GM06990 (cell line): ENCODE measurements around the gene AGFG2.
"Not testable (repeated sequence)": the region's sequence is repeated elsewhere in the genome, so short reads cannot be mapped to it uniquely, and the experiment has no call there.

Source experiments
- DNase-seq: peaks from one replicate; pipeline ENCODE4 v3.0.0-alpha.2; 2011; ENCODE audit not compliant: insufficient read length; ENCODE audit errors: extremely low read depth
- H3K27me3 ChIP-seq: replicated peaks from 2 replicates; pipeline ENCODE4 v1.6.0; 2011; ENCODE audit warnings: low read length; ENCODE audit not compliant: control insufficient read depth, insufficient read depth
- H3K36me3 ChIP-seq: 2 replicates; pipeline ENCODE4 v1.5.1; 2011; ENCODE audit warnings: low read length; ENCODE audit not compliant: control insufficient read depth, insufficient read depth
- H3K4me3 ChIP-seq: replicated peaks from 2 replicates; pipeline ENCODE4 v1.5.1; 2011; ENCODE audit warnings: low read depth, mild to moderate bottlenecking, control low read depth, low read length
- TF ChIP-seq, protein P1 (sequence below): IDR thresholded peaks from 2 replicates; pipeline ENCODE4 v1.5.1; 2011; ENCODE audit warnings: low read length, control low read depth, mild to moderate bottlenecking, inconsistent platforms; ENCODE audit not compliant: insufficient read depth, poor library complexity, severe bottlenecking

Gene AGFG2

GRCh38 chr7:100532165-100533022, 6.6 kb upstream of the AGFG2 start:
- DNase-seq = no peak
- TF ChIP-seq, protein P1, sequence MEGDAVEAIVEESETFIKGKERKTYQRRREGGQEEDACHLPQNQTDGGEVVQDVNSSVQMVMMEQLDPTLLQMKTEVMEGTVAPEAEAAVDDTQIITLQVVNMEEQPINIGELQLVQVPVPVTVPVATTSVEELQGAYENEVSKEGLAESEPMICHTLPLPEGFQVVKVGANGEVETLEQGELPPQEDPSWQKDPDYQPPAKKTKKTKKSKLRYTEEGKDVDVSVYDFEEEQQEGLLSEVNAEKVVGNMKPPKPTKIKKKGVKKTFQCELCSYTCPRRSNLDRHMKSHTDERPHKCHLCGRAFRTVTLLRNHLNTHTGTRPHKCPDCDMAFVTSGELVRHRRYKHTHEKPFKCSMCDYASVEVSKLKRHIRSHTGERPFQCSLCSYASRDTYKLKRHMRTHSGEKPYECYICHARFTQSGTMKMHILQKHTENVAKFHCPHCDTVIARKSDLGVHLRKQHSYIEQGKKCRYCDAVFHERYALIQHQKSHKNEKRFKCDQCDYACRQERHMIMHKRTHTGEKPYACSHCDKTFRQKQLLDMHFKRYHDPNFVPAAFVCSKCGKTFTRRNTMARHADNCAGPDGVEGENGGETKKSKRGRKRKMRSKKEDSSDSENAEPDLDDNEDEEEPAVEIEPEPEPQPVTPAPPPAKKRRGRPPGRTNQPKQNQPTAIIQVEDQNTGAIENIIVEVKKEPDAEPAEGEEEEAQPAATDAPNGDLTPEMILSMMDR = no peak
- no peaks in the 10 kb centered on the region for H3K36me3 ChIP-seq
- H3K27me3 ChIP-seq = no peaks in the 10 kb centered on the region
- no peak overlapping the region for H3K4me3 ChIP-seq

- not testable (repeated sequence) for H3K27me3 ChIP-seq, H3K4me3 ChIP-seq, H3K36me3 ChIP-seq, DNase-seq
Measured at GRCh38 chr7:100535982-100536381, 3.0 kb upstream of the AGFG2 start.

DNA sequence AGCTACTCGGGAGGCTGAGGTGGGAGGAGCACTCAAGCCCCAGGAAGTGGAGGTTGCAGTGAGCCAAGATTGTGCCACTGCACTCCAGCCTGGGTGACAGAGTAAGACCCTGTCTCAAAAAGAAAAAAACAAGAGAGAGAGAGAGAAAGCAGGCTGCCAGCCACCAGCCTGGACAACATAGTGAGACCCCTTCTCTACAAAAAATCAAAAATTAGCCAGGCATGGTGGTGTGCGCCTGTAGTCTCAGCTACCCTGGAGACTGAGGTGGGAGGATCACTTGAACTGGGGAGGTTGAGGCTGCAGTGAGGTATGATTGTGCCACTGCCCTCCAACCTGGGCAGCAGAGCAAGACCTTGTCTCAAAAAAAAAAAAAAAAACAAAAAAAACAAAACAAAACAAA, 2.3 kb upstream of the AGFG2 start:
- not testable (repeated sequence) for H3K4me3 ChIP-seq, DNase-seq, H3K36me3 ChIP-seq, H3K27me3 ChIP-seq

GRCh38 chr7:100538348-100538653, 702 bp upstream of the AGFG2 start:
- H3K4me3 ChIP-seq = peak overlapping the region; percentile 63
- TF ChIP-seq, protein P1 = no peak
- H3K27me3 ChIP-seq = no peaks in the 10 kb centered on the region
- no peaks in the 10 kb centered on the region for H3K36me3 ChIP-seq
- no peak for DNase-seq

DNA sequence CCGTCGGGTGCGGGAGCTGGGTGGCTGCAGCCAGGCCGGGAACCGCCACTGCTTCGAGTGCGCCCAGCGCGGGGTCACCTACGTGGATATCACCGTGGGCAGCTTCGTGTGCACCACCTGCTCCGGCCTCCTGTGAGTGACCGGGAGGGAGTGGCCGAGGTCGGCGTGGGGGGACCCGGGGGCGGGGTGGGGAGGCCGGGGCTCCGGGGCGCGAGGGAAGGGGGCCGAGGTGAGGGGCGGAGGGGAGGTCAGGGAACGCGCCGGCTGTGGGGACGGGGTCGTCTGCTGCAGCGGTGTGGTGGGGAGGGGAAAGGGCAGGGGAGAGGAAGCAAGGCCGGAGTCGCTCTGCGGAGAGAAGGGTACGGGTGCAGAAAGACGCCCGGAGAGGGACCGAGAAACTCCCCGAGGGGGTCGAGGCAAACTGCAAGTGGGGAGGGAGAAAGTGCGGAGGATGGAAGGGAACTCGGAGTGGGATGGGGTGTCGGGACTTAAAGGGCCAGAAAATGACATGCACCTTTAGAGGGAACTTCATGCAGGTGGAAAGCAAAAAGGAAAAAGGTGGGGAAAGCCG, 518 bp downstream of the AGFG2 start:
- no peaks in the 10 kb centered on the region for H3K27me3 ChIP-seq
- peak overlapping the region; percentile 84 for H3K4me3 ChIP-seq
- DNase-seq = no peak
- TF ChIP-seq, protein P1 = no peak
- no peaks in the 10 kb centered on the region for H3K36me3 ChIP-seq

DNA sequence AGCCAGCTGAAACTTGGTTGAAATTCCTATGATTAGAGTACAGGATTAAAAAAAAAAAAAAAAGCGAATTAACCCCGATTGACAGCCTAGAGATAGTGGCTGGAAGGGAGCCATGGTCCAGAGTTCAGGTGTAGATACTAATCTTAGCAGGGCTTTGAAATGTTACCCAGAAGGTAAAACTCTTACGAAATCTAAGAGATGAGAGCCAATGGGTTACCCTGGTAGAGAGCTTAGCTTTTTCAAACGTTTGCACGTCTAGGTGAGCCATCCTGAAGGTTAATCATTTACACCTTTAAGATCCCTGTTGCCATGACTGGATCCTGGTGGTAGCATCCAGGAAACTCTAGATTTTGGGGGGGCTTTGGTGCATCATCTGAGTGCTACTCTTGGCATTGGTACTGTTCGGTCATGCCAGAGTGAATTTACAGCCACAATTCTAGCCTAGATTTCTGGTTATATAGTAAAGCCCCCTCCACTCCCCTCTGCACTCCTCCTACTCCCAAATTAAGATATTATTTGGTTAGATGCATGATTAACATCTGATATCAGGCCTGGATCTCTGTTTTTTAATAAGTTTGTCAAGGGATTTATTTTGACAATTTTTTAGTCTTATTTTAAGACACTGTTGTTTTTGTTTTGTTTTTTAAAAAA, 1.2 kb downstream of the AGFG2 start:
- peak overlapping the region; percentile 84 for H3K4me3 ChIP-seq
- TF ChIP-seq, protein P1 = no peak
- DNase-seq = no peak
- no peaks in the 10 kb centered on the region for H3K36me3 ChIP-seq
- no peaks in the 10 kb centered on the region for H3K27me3 ChIP-seq

DNA sequence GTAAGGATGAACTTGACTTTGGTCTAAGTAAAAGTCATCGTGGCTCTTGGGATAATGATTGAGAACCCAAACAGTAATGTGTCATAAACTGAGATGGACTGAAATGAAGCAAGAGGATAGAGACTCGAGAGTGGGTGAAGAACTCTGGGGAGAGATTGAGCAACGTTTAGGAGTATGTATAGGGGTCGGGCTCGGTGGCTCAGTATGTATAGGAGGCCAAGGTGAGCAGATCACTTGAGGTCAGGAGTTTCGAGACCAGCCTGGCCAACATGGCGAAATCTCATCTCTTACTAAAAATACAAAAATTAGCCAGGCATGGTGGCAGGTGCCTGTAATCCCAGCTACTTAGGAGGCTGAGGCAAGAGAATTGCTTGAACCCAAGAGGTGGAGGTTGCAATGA, 2.3 kb downstream of the AGFG2 start:
- H3K27me3 ChIP-seq, DNase-seq, H3K36me3 ChIP-seq: not testable (repeated sequence)
- peak overlapping the region; percentile 37 for H3K4me3 ChIP-seq
